Measurements from ENCODE around the gene SLC25A11.

The SLC25A11 gene

DNA sequence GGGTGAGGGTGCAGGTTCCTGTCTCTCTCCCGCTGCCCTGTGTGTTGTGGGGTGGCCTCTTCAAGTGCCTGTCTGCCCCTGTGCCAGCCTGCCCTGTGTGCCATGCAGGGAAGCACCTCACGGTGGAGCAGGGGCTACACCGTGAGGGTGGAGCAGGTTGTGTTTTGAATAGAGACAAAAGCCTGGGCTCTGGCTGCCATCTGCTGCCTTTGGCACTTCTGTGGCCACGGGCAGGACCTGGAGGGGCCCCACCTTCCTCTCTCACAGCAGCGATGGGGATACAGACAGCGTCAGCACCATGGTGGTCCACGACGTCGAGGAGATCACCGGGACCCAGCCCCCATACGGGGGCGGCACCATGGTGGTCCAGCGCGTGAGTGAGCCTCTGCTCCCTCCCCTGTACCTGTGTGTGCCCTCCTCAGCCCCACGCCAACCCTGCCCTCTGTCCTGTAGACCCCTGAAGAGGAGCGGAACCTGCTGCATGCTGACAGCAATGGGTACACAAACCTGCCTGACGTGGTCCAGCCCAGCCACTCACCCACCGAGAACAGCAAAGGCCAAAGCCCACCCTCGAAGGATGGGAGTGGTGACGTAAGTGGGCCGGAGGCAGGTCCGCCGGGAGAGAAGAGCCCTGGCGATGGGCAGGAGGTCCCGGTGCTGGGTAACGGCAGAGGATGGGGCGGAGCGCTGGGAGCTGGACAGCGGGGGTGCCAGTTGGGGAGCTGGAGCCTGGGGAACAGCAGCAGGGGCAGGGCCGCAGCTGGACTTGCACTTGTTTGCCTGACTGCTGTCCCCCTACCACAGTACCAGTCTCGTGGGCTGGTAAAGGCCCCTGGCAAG is 45.9 kb downstream of the SLC25A11 start:
- DNase-seq: no peak

- DNase-seq: no peak
Observed at GRCh38 chr17:4893272-4893671, 46.6 kb downstream of the SLC25A11 start.

DNA sequence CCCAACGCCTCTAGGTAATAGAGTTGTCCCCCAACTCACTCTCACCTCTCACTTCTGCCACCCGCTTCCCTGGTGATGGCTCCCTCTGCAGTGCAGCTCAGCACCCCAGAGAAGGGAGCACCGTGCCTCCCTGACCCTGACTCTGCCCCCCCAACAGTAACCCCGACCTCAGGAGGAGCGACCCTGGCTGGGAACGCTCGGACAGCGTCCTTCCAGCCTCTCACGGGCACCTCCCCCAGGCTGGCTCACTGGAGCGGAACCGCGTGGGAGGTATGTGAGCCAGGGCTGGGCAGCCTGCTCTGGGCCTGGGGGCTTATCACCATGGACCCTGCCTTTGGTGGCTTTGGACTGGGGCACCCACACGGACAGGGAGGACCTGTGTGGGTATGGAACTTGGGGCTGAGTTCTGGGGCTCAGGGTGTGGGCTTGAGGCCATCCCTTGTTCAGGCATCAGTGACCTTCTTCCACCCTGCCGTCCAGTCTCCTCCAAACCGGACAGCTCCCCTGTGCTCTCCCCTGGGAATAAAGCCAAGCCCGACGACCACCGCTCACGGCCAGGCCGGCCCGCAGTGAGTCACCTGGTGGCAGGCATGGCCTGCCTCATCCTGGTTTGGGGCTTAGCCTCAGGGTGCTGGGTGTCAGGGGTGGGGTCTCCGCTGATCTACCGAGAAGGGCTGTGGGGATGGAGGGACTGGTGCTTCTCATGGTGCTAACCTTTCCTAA is 47.2 kb downstream of the SLC25A11 start:
- DNase-seq: no peak

- DNase-seq: no peak
Observed at GRCh38 chr17:4891411-4892410, 48.1 kb downstream of the SLC25A11 start.

DNA sequence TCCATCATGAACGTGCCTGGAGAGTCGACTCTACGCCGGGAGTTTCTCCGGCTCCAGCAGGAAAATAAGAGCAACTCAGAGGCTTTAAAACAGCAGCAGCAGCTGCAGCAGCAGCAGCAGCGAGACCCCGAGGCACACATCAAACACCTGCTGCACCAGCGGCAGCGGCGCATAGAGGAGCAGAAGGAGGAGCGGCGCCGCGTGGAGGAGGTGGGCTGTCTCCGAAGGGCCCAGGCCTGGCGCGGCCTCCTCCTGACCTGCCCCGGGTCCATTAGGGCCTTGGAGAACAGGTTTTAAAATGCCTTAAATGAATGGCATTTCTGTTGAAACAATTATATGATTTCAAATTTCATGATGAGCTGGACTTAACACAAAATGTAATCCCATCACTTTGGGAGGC is 52.3 kb downstream of the SLC25A11 start:
- no peak for DNase-seq
